Lung (tissue), 12 donors: Measurements from ENCODE around the gene AKAP6. TPM values are rescaled to one million over a fixed set of nuclear protein-coding genes. Genes with fewer than 3 reads are reported as not detected.

Source experiments
- ATAC-seq: fragments of 200-7000 bp; cut with Tn5 transposase; one replicate; pipeline ENCODE4 v1.9.1; 2020; ENCODE audit warnings: moderate number of reproducible peaks; ENCODE audit not compliant: insufficient read depth, low FRiP score
- DNase-seq, 3 donors: peaks; one replicate each; pipeline ENCODE4 v3.0.0-alpha.2; 2013 to 2017
- H3K27ac ChIP-seq, 2 donors: one replicate each; pipeline ENCODE4 v1.5.1; 2013; ENCODE audit warnings: mild to moderate bottlenecking in 2 of 2, moderate library complexity in 2 of 2, control low read depth in 1 of 2, inconsistent platforms in 1 of 2, low read depth in 1 of 2, low read length in 1 of 2
- H3K27me3 ChIP-seq, 3 donors: one replicate each; pipeline ENCODE4 v1.5.1; 2013; ENCODE audit warnings: low read length in 2 of 3; ENCODE audit not compliant: control insufficient read depth in 3 of 3, insufficient read depth in 3 of 3
- H3K36me3 ChIP-seq, 4 donors: one replicate each; pipeline ENCODE4 v1.5.1; 2013; ENCODE audit warnings: low read length in 4 of 4, mild to moderate bottlenecking in 1 of 4, moderate library complexity in 1 of 4; ENCODE audit not compliant: control insufficient read depth in 4 of 4, insufficient read depth in 4 of 4
- H3K4me1 ChIP-seq, 5 donors: one replicate each; pipeline ENCODE4 v1.5.1; 2013; ENCODE audit warnings: low read length in 5 of 5, mild to moderate bottlenecking in 2 of 5, moderate library complexity in 1 of 5; ENCODE audit not compliant: control insufficient read depth in 5 of 5, insufficient read depth in 5 of 5
- H3K4me3 ChIP-seq: one replicate; pipeline ENCODE4 v1.5.1; 2013; ENCODE audit warnings: mild to moderate bottlenecking, control low read depth, moderate library complexity
- H3K9ac ChIP-seq, 2 donors: one replicate each; pipeline ENCODE4 v1.5.1; 2013; ENCODE audit warnings: low read length in 2 of 2, control low read depth in 1 of 2; ENCODE audit not compliant: insufficient read depth in 1 of 2
- H3K9me3 ChIP-seq, 4 donors: one replicate each; pipeline ENCODE4 v1.5.1; 2013; ENCODE audit warnings: low read length in 3 of 4, mild to moderate bottlenecking in 1 of 4, moderate library complexity in 1 of 4; ENCODE audit not compliant: control insufficient read depth in 4 of 4, insufficient read depth in 3 of 4
- WGBS, 2 donors: extraction: QIAGEN DNeasy Blood & Tissue Kit; methylation state at CpG; one replicate each; pipeline ENCODE4 v1.1.7; 2013; 5-methylcytosine and 5-hydroxymethylcytosine counted together
- polyA plus RNA-seq, 2 donors: library from polyadenylated mRNA; stranded (reverse); fragments of 200-250 nt; gene quantifications; one replicate each; pipeline ENCODE4 v1.2.1, GENCODE V29; 2013
- total RNA-seq, 2 donors: library from RNA; depleted of rRNA in 1 of 2; stranded (reverse); fragments of >200 nt in 1 of 2; gene quantifications; one replicate each; pipeline ENCODE4 v1.2.1, GENCODE V29; 2014 to 2021
- TF ChIP-seq, protein P1 (sequence below): IDR thresholded peaks from 2 replicates; pipeline ENCODE4 v1.5.1; 2012; ENCODE audit warnings: mild to moderate bottlenecking; ENCODE audit errors: control extremely low read depth, extremely low read depth
- donor health status: control.
- donor health status: control.
- donor health status: Bipolar disorder and iron deficiency.
- donor health status: healthy.
- donor health status: DM: yes; HTN: yes; CAD: no.

Gene AKAP6
- total and polyA plus RNA-seq, 4 donors: 1.5 to 27.1 (median 7.7) TPM

DNA sequence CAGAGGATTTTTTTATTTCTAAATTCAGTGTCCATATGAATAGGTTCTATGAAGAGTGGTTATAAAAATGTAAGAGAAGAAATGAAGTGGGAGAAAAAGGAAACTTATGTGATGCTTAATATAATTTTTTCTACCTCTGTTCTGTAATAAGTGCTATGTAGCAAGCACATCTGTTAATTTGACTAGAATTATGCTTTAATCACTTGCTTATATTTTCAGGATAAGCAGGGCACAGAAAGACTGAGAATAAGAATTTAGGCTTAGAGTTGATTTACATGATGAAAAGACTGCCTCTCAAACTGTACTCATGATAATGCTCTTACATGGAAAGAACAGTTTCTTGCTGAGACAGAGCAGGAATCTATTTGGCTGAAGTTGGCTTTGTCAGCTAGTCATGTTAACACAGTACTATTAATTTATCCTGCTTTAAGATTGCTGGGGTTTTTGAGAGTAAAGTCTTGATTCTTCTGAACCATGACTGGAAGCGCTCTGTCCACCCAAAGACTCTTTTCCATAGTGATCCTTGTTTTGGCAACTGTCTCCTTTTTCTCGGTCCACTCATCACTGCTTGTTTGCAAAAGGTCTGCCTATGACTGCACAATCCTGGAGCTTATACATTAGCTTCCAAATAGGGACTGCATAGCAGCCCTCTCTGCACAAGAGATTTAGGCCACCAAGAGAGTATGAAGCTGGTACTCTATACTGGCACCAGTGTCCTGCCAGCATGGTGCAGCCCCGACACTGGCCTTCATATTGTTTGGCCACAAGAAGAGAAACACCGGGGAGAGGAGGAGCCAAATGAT lies 98.8 kb downstream of the AKAP6 start:
- H3K9ac ChIP-seq: no peak overlapping the region
- no peak for ATAC-seq
- no peak overlapping the region for H3K4me3 ChIP-seq
- H3K27ac ChIP-seq: peak overlapping the region in 1 of 2 donors; percentile 83
- 62 to 71% methylated on average over 4 of the region's 4 CpGs for WGBS, 2 donors
- H3K36me3 ChIP-seq: no peaks in the 10 kb centered on the region
- peak in 2 of 3 donors; percentile 57 to 72 for DNase-seq
- peaks cover 0 to 34% (median 5%) of the 10 kb centered on the region in 5 donors for H3K4me1 ChIP-seq
- no peaks in the 10 kb centered on the region for H3K9me3 ChIP-seq
- TF ChIP-seq, protein P1, sequence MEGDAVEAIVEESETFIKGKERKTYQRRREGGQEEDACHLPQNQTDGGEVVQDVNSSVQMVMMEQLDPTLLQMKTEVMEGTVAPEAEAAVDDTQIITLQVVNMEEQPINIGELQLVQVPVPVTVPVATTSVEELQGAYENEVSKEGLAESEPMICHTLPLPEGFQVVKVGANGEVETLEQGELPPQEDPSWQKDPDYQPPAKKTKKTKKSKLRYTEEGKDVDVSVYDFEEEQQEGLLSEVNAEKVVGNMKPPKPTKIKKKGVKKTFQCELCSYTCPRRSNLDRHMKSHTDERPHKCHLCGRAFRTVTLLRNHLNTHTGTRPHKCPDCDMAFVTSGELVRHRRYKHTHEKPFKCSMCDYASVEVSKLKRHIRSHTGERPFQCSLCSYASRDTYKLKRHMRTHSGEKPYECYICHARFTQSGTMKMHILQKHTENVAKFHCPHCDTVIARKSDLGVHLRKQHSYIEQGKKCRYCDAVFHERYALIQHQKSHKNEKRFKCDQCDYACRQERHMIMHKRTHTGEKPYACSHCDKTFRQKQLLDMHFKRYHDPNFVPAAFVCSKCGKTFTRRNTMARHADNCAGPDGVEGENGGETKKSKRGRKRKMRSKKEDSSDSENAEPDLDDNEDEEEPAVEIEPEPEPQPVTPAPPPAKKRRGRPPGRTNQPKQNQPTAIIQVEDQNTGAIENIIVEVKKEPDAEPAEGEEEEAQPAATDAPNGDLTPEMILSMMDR: no peak
- H3K27me3 ChIP-seq: no peaks in the 10 kb centered on the region

DNA sequence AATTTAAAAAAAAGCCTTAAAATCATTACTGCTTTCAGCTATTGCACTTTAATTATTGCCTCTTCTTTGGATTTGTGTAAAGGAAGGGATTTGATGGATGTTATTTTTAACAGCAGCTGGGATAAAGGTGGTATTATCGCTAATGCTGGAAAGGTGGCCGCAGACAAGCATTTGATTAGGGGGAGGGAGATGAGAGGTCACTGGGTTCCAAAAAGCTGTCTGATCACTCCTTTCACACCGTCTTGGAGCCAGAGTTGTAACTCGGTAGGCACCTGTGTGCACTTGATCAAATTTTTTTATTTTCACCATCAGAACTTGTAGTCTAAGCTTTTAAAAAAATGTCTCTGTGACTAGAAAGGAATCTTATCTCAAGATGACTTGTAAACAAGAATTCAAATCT lies 99.8 kb downstream of the AKAP6 start:
- no peak for ATAC-seq
- H3K4me1 ChIP-seq: peaks cover 0 to 34% (median 7%) of the 10 kb centered on the region in 5 donors
- H3K9me3 ChIP-seq: no peaks in the 10 kb centered on the region
- 60 to 82% methylated on average over 4 of the region's 4 CpGs for WGBS, 2 donors
- no peak overlapping the region for H3K4me3 ChIP-seq
- TF ChIP-seq, protein P1: no peak
- H3K36me3 ChIP-seq: no peaks in the 10 kb centered on the region
- DNase-seq: no peak
- H3K27me3 ChIP-seq: no peaks in the 10 kb centered on the region
- peak overlapping the region in 1 of 2 donors; percentile 75 for H3K27ac ChIP-seq
- peak overlapping the region in 1 of 2 donors; percentile 44 for H3K9ac ChIP-seq

DNA sequence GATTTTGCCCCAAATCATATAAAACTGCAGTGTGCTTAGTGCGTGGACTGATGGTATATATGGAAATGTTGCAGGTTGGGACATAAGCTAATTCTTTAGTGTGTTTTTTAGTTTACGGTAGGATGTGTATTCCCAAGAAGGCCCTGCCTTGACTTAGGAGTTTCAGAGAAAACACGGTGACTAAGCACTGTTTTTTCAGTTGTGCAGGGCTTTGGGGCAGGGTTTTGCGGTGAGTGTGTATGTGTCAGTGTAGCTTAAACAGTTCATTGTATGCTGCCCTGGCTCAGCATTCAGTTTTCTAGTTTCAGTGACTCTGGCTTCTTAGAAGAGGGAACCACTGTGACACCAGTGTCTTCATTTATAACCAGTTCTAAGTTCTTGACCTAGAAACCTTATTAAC lies 101.2 kb downstream of the AKAP6 start:
- Histone ChIP-seq H3K4me1 (peaks cover 0 to 34% (median 11%) of the 10 kb centered on the region in 5 donors), H3K4me3 (no peak overlapping the region), H3K27me3 (no peaks in the 10 kb centered on the region), H3K9ac (no peak overlapping the region), H3K36me3 (peaks cover 0 to 3% (median 2%) of the 10 kb centered on the region in 4 donors), H3K9me3 (no peaks in the 10 kb centered on the region), H3K27ac (peak overlapping the region in 1 of 2 donors; percentile 55)
- no peak for DNase-seq
- ATAC-seq: no peak
- 94% methylated on average over 4 of the region's 4 CpGs for WGBS, 2 donors
- TF ChIP-seq, protein P1: no peak
